Subcutaneous abdominal adipose tissue (tissue), 5 donors: Measurements from ENCODE around the gene KEAP1.
A peak's percentile ranks its signal among the peaks of the same experiment; 100 is the strongest.
"Not testable (repeated sequence)": the region's sequence is repeated elsewhere in the genome, so short reads cannot be mapped to it uniquely, and the experiment has no call there.

Source experiments
- H3K27ac ChIP-seq: one replicate; pipeline ENCODE4 v1.7.0; 2013; ENCODE audit warnings: low read depth, mild to moderate bottlenecking, inconsistent platforms, low read length, moderate library complexity
- H3K27me3 ChIP-seq, 5 donors: one replicate each; pipeline ENCODE4 v1.7.0; 2013; ENCODE audit warnings: low read length in 5 of 5, inconsistent platforms in 1 of 5; ENCODE audit not compliant: control insufficient read depth in 5 of 5, insufficient read depth in 4 of 5
- H3K36me3 ChIP-seq, 5 donors: one replicate each; pipeline ENCODE4 v1.7.0; 2013; ENCODE audit warnings: low read length in 5 of 5; ENCODE audit not compliant: control insufficient read depth in 5 of 5, insufficient read depth in 5 of 5
- H3K4me1 ChIP-seq, 5 donors: one replicate each; pipeline ENCODE4 v1.7.0; 2013; ENCODE audit warnings: low read length in 5 of 5, mild to moderate bottlenecking in 3 of 5, moderate library complexity in 1 of 5; ENCODE audit not compliant: control insufficient read depth in 5 of 5, insufficient read depth in 5 of 5
- H3K4me3 ChIP-seq, 5 donors: one replicate each; pipeline ENCODE4 v1.7.0; 2013; ENCODE audit warnings: low read length in 5 of 5, low read depth in 1 of 5
- H3K9ac ChIP-seq, 5 donors: one replicate each; pipeline ENCODE4 v1.7.0; 2013; ENCODE audit warnings: low read length in 5 of 5, mild to moderate bottlenecking in 4 of 5, moderate library complexity in 3 of 5
- H3K9me3 ChIP-seq, 5 donors: one replicate each; pipeline ENCODE4 v1.7.0; 2013; ENCODE audit warnings: low read length in 5 of 5; ENCODE audit not compliant: control insufficient read depth in 5 of 5
- donor health status: healthy.
- donor health status: healthy.
- donor health status: healthy.
- donor health status: healthy.
- donor health status: healthy.

KEAP1 gene

DNA sequence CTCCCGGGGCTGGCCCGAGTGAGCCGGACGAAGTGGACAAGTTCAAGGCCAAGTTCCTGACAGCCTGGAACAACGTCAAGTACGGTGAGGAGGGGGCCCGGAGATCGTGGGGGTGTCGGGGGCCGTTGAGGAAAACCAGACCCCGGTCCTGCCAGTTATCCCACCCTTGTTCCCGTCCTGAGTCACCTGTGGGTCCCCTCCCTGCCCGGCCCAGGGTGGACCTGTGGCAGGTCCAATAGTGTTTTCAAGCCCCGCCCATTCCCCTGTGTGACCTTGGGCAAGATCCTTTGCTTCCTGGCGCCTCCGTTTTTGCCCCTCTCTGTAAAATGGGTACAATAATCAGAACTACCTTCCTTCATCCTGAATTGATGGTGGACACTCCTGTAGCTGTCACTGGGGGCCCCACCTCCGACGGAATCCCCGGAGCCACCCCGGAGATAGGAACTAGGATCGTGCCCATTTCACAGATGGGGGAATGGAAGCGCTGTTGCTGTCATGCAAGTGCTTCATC lies 41.1 kb upstream of the KEAP1 start:
- Histone ChIP-seq H3K4me1 (peaks cover 2 to 19% (median 16%) of the 10 kb centered on the region in 5 donors), H3K36me3 (peaks cover 0 to 22% (median 17%) of the 10 kb centered on the region in 5 donors), H3K27me3 (no peaks in the 10 kb centered on the region), H3K4me3 (peak overlapping the region; percentile 77 to 87 (median 85)), H3K9ac (peak overlapping the region; percentile 81 to 94 (median 90)), H3K27ac (peak overlapping the region; percentile 30), H3K9me3 (no peaks in the 10 kb centered on the region)

DNA sequence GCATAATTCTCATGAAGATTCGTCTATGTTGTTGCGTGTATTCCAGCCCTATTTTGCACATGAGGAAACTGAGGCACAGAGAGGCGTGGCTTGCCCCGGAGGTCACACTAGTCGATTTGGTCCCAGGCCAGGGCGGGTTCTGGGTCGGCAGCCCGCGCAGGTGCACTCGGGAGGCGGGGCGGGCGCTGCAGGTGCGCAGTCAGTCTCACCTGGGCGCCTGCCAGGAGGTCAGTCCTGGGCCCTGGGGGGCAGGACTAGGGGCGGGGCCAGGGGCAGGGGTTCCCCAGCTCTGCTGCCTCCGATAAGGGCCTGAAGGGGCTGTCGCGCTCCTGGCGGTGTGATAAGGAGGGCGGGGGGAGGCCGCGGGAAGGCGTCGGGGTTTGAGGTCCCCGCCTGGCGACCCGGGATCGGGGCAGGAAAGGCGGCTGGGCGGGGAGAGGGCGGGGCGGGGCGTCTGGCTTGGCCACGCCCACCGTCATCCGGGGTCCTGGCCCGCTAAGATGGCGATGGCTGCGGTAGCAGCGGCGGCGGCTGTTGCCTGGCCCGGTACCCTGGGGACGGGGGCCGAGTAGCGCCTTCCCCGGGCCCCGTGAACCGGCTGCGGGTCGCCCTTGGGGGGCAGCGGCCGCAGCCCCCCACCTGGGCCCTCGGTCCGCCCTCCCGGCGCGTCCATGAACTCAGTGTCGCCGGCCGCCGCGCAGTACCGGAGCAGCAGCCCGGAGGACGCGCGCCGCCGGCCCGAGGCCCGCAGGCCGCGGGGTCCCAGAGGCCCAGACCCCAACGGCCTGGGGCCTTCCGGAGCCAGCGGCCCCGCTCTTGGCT lies 40.5 kb upstream of the KEAP1 start, which contains the start of gene ATG4D:
Gene ATG4D (plus strand): TSS at position 485 of the 822 bp plus-strand sequence. CDS start 187 bp downstream, at position 672.
- H3K36me3 ChIP-seq = peaks cover 0 to 15% (median 13%) of the 10 kb centered on the region in 5 donors
- peak within 1 kb of the TSS; percentile 81 to 94 (median 90) for H3K9ac ChIP-seq
- H3K27ac ChIP-seq = peak within 1 kb of the TSS; percentile 30
- H3K27me3 ChIP-seq = peaks cover 0 to 3% (median 0%) of the 10 kb centered on the region in 5 donors
- peaks cover 2 to 19% (median 16%) of the 10 kb centered on the region in 5 donors for H3K4me1 ChIP-seq
- H3K4me3 ChIP-seq = peak within 1 kb of the TSS; percentile 77 to 87 (median 85)
- H3K9me3 ChIP-seq = no peaks in the 10 kb centered on the region

GRCh38 chr19:10543059-10543419 lies 39.9 kb upstream of the KEAP1 start:
- peaks cover 2 to 19% (median 16%) of the 10 kb centered on the region in 5 donors for H3K4me1 ChIP-seq
- no peaks in the 10 kb centered on the region for H3K9me3 ChIP-seq
- no peak overlapping the region for H3K27ac ChIP-seq
- peaks cover 0 to 10% (median 9%) of the 10 kb centered on the region in 5 donors for H3K36me3 ChIP-seq
- H3K4me3 ChIP-seq = peak overlapping the region in 4 of 5 donors; percentile 77 to 87 (median 84)
- H3K9ac ChIP-seq = peak overlapping the region in 1 of 5 donors; percentile 64
- peaks cover 0 to 3% (median 2%) of the 10 kb centered on the region in 5 donors for H3K27me3 ChIP-seq

- H3K27ac ChIP-seq, H3K9me3 ChIP-seq, H3K4me3 ChIP-seq, H3K36me3 ChIP-seq, H3K9ac ChIP-seq, H3K4me1 ChIP-seq: not testable (repeated sequence)
- H3K27me3 ChIP-seq = peaks cover 0 to 12% (median 3%) of the 10 kb centered on the region in 5 donors
Observed at GRCh38 chr19:10539016-10539415, 35.9 kb upstream of the KEAP1 start.

GRCh38 chr19:10538204-10538983 lies 35.2 kb upstream of the KEAP1 start:
- Histone ChIP-seq H3K9ac (no peak overlapping the region), H3K27me3 (peaks cover 0 to 12% (median 3%) of the 10 kb centered on the region in 5 donors), H3K36me3 (no peaks in the 10 kb centered on the region), H3K4me3 (no peak overlapping the region), H3K9me3 (no peaks in the 10 kb centered on the region), H3K27ac (no peak overlapping the region), H3K4me1 (peaks cover 0 to 4% (median 4%) of the 10 kb centered on the region in 5 donors)

GRCh38 chr19:10537668-10538067 lies 34.5 kb upstream of the KEAP1 start:
- no peaks in the 10 kb centered on the region for H3K36me3 ChIP-seq
- H3K9me3 ChIP-seq = peaks cover 0 to under 1% (median 0%) of the 10 kb centered on the region in 5 donors
- no peak overlapping the region for H3K27ac ChIP-seq
- H3K9ac ChIP-seq = no peak overlapping the region
- no peak overlapping the region for H3K4me3 ChIP-seq
- H3K27me3 ChIP-seq = peaks cover 0 to 12% (median 3%) of the 10 kb centered on the region in 5 donors
- H3K4me1 ChIP-seq = no peaks in the 10 kb centered on the region

DNA sequence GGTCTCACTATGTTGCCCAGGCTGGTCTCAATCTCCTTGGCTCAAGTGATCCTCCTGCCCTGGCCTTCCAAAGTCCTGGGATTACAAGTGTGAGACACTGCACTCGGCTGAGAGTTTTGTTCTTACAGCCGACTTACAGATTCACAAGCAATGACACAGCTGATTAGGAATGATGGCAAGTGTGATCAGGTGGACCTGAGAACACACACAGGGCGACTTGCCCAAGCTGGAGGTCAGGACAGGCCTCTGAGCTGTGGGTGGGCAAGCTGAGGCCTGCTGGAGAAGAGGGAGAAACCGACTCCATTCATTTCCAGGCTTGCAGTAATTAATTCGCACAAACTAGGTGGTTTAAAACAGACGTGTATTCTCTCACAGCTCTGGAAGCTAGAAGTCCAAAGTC lies 32.5 kb upstream of the KEAP1 start:
- Histone ChIP-seq H3K9me3 (peaks cover 0 to 5% (median 0%) of the 10 kb centered on the region in 5 donors), H3K27ac (no peak overlapping the region), H3K9ac (no peak overlapping the region), H3K27me3 (peaks cover 0 to 12% (median 3%) of the 10 kb centered on the region in 5 donors), H3K4me1 (no peaks in the 10 kb centered on the region), H3K4me3 (no peak overlapping the region), H3K36me3 (no peaks in the 10 kb centered on the region)

GRCh38 chr19:10533646-10534386 lies 30.7 kb upstream of the KEAP1 start:
- Histone ChIP-seq H3K27ac (no peak overlapping the region), H3K9ac (peak overlapping the region in 1 of 5 donors; percentile 13), H3K4me1 (no peaks in the 10 kb centered on the region), H3K27me3 (peaks cover 0 to 8% (median 0%) of the 10 kb centered on the region in 5 donors), H3K9me3 (peaks cover 0 to 5% (median 0%) of the 10 kb centered on the region in 5 donors), H3K4me3 (no peak overlapping the region), H3K36me3 (no peaks in the 10 kb centered on the region)

DNA sequence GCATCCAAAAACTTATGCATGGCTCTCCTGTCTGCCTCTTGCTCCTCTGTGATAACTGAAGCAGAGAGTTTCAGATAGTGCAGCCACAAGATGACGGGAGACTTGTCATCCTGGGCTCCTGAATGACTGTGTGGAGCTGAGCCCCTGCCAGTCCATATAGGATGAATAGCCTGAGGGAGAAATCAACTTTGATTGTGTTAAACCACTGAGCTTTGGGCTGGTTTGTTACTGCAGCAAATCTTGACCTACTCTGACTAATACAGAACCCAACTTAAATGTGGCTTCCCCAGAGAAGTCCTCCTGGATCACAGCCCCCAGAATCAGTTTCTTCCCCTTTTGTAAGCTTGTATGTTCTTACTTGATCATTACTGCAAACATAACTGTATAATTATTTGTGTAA lies 29.3 kb upstream of the KEAP1 start:
- H3K9ac ChIP-seq = no peak overlapping the region
- H3K4me1 ChIP-seq = no peaks in the 10 kb centered on the region
- H3K4me3 ChIP-seq = no peak overlapping the region
- no peak overlapping the region for H3K27ac ChIP-seq
- H3K9me3 ChIP-seq = peaks cover 0 to 5% (median 0%) of the 10 kb centered on the region in 5 donors
- peaks cover 0 to 8% (median 0%) of the 10 kb centered on the region in 5 donors for H3K27me3 ChIP-seq
- no peaks in the 10 kb centered on the region for H3K36me3 ChIP-seq
